ENCODE results near the gene UTP11. TPM values are rescaled to one million over a fixed set of nuclear protein-coding genes. Genes with fewer than 3 reads are reported as not detected.

UTP11 gene
- total RNA-seq, 1 donor from 2014 or later = 32.6 TPM

DNA sequence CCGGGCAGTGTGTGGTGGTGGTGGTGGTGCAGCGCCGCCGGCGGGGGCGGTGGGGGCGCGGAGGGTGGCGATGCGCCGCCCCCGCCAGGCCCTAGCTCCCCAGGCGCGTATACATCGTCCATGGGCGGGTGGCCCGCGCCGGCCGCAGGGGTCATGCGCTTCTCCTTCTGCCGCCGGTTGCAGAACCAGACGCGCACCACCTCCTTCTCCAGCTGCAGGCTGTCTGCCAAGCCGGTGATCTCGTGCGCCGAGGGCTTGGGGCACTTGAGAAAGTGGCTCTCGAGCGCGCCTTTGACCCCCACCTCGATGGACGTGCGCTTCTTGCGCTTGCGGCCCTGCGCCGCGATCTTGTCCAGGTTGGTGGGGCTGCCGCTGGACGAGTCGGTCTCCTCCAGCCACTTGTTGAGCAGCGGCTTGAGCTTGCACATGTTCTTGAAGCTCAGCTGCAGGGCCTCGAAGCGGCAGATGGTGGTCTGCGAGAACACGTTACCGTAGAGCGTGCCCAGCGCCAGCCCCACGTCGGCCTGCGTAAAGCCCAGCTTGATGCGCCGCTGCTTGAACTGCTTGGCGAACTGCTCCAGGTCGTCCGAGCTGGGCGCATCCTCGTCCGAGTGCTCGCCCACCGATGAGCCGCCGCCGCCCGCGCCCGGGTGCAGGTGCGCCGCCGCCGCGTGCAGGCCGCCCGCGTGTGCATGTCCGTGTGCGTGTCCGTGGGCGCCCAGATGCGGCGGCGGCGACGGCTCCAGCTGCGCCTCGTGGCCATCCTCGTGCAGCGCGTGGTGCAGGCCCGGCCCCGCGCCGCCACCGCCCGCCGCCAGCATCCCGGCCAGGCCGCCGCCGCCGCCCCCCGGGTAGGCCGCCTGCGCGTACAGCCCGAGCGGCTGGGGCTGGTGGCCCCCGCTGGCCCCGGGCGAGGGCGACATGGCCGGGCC, 33.1 kb downstream of the UTP11 start:
- Mint-ChIP-seq H3K9me3 (ENCODE audit: unreplicated experiment) (no peaks in the 10 kb centered on the region), H3K4me3 (ENCODE audit: unreplicated experiment) (peak overlapping the region; percentile 29), H3K36me3 (ENCODE audit: unreplicated experiment) (peaks cover 6% of the 10 kb centered on the region), H3K27me3 (ENCODE audit: unreplicated experiment) (peaks cover 44% of the 10 kb centered on the region), H3K4me1 (ENCODE audit: unreplicated experiment) (peaks cover 21% of the 10 kb centered on the region), H3K27ac (ENCODE audit: unreplicated experiment) (no peak overlapping the region)
- TF ChIP-seq, protein P1, sequence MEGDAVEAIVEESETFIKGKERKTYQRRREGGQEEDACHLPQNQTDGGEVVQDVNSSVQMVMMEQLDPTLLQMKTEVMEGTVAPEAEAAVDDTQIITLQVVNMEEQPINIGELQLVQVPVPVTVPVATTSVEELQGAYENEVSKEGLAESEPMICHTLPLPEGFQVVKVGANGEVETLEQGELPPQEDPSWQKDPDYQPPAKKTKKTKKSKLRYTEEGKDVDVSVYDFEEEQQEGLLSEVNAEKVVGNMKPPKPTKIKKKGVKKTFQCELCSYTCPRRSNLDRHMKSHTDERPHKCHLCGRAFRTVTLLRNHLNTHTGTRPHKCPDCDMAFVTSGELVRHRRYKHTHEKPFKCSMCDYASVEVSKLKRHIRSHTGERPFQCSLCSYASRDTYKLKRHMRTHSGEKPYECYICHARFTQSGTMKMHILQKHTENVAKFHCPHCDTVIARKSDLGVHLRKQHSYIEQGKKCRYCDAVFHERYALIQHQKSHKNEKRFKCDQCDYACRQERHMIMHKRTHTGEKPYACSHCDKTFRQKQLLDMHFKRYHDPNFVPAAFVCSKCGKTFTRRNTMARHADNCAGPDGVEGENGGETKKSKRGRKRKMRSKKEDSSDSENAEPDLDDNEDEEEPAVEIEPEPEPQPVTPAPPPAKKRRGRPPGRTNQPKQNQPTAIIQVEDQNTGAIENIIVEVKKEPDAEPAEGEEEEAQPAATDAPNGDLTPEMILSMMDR (IDR thresholded peaks at IDR 0.05) = no peak
- no peak for DNase-seq (ENCODE audit: extremely low spot score, unreplicated experiment)

DNA sequence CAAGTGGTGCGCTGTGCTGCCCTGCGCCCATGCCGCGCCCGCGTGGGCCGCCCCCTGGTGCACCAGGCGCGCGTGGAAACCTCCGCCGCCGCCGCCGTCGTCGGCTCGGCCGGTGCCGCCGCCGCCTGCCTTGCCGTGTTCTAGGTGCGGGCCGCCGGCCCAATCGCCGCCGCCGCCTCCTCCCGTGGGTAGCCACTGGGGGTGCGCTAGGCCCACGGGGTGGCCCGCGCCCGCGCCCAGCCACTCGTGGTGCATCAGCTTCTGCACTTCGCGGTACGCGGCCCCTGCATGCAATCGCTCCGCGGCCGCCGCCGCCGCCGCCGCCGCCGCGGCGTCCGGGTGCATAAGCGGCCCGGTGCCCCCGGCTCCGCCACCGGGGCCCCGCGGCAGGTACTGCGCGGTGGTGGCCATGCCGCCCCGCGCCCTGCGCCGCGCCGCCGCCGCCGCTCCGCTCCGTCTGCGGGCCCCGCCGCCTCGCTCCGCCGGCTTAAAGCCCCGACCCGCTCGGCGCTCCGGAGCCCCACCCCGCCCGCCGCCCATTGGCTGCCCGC, 33.9 kb downstream of the UTP11 start, which contains the start of gene POU3F1:
Gene POU3F1 (minus strand): TSS at position 461 of the 551 bp plus-strand sequence. CDS start 50 bp downstream, at position 411.
- Mint-ChIP-seq H3K4me1 (ENCODE audit: unreplicated experiment) (peaks cover 28% of the 10 kb centered on the region), H3K9me3 (ENCODE audit: unreplicated experiment) (no peaks in the 10 kb centered on the region), H3K27me3 (ENCODE audit: unreplicated experiment) (peaks cover 37% of the 10 kb centered on the region), H3K4me3 (ENCODE audit: unreplicated experiment) (peak within 1 kb of the TSS; percentile 70), H3K36me3 (ENCODE audit: unreplicated experiment) (peaks cover 6% of the 10 kb centered on the region), H3K27ac (ENCODE audit: unreplicated experiment) (no peak within 1 kb of the TSS)
- TF ChIP-seq, protein P1 (IDR thresholded peaks at IDR 0.05) = no peak
- no peak for DNase-seq (ENCODE audit: extremely low spot score, unreplicated experiment)

DNA sequence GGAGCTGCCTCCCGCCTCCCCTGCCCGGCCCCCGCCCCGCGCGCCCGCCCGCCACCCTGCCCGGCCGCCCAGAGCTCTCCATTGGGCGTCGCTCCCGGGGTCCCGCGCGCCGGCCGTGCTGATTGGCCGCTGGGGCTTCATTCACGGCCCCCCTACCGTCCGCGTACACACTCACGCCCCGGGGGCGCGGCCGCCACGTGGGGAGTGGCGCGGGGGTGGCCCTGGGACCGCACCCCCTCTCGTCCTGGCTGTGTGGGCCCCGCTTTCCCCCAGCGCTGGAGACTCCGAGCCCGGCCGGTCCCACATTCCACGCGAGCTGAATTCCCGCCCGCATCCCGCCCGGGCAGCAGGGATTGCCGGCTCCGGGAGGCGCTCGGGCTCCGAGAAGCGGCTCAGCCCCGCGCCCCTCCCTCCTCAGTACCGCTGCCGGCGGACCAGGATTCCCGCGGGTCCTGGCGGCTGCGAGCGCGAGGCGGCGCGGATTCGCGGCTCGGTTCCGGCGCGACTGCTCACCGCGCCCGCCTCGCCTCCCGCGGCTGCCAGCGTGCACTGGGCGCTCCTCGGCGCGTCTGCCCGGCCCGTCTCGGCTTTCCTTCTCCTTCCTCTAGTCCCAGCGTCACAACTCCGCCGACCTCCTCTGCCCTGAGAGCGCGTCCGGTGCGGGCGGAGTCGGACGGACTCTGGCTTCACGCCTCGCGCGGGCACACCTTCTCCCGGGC, 34.5 kb downstream of the UTP11 start:
- Mint-ChIP-seq H3K9me3 (ENCODE audit: unreplicated experiment) (no peaks in the 10 kb centered on the region), H3K4me1 (ENCODE audit: unreplicated experiment) (peaks cover 29% of the 10 kb centered on the region), H3K36me3 (ENCODE audit: unreplicated experiment) (peaks cover 6% of the 10 kb centered on the region), H3K27ac (ENCODE audit: unreplicated experiment) (no peak overlapping the region), H3K27me3 (ENCODE audit: unreplicated experiment) (peaks cover 32% of the 10 kb centered on the region), H3K4me3 (ENCODE audit: unreplicated experiment) (peak overlapping the region; percentile 70)
- DNase-seq (ENCODE audit: extremely low spot score, unreplicated experiment) = peak; percentile 90
- TF ChIP-seq, protein P1 (IDR thresholded peaks at IDR 0.05) = peak; percentile 26

DNA sequence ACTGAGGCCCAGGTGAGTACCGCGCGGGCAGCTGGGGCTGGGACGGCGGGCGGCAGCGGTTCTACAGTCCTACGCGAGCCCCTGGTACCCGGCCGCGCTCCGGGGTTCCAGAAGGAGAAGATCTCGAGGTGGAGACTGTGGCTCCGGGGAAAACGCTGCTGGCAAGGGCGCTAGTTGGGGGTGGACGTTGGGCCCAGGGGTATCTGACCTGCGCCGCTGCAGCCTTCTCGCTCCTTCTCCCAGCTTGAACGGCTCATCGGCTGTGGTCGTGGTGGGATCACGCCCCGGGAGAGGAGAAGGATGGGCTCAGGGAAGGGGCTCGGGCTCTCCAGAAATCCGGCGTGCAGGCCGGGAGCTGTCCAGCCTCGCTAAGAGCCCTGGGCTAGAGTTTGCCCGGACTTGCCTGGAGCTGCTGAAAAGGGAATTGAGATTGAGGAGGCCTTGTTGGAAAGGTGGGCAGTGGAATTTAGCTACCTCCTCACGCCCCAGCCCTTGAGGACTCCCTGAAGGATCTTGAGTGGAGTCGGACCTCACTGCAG, 35.1 kb downstream of the UTP11 start:
- peaks cover 6% of the 10 kb centered on the region for H3K36me3 Mint-ChIP-seq (ENCODE audit: unreplicated experiment)
- H3K4me3 Mint-ChIP-seq (ENCODE audit: unreplicated experiment) = peak overlapping the region; percentile 70
- H3K4me1 Mint-ChIP-seq (ENCODE audit: unreplicated experiment) = peaks cover 29% of the 10 kb centered on the region
- no peak overlapping the region for H3K27ac Mint-ChIP-seq (ENCODE audit: unreplicated experiment)
- TF ChIP-seq, protein P1 (IDR thresholded peaks at IDR 0.05) = no peak
- H3K27me3 Mint-ChIP-seq (ENCODE audit: unreplicated experiment) = peaks cover 28% of the 10 kb centered on the region
- no peaks in the 10 kb centered on the region for H3K9me3 Mint-ChIP-seq (ENCODE audit: unreplicated experiment)
- DNase-seq (ENCODE audit: extremely low spot score, unreplicated experiment) = no peak
